HCT116 (cell line): ENCODE measurements around the gene KRTAP12-4. TPM values are rescaled to one million over a fixed set of nuclear protein-coding genes. Genes with fewer than 3 reads are reported as not detected.
"Not testable (repeated sequence)": the region's sequence is repeated elsewhere in the genome, so short reads cannot be mapped to it uniquely, and the experiment has no call there.

Experiments
- ATAC-seq: fragments of 200-7000 bp; cut with Tn5 transposase; 2 replicates; pipeline ENCODE4 v1.9.1; 2020; ENCODE audit warnings: mild to moderate bottlenecking, moderate library complexity
- BruUV-seq: library from RNA; stranded (reverse); fragments of 400-500 nt; replicated peaks from 2 replicates; lab custom pipeline; 2021; lab: Mats Ljungman, UMichigan
- CTCF ChIA-PET: fragments of 300-600 bp; sonication (Branson Sonifier 250); formaldehyde crosslinking; loops from one replicate; lab custom pipeline; 2021; ENCODE audit warnings: antibody characterized with exemption; lab: Charles Lee
- POLR2A ChIA-PET: fragments of 300-600, 350-600 bp; sonication (Branson Sonifier 250); formaldehyde crosslinking; loops from one replicate; lab custom pipeline; 2021; ENCODE audit warnings: antibody characterized with exemption; lab: Charles Lee
- RAD21 ChIA-PET, 2 experiments: fragments of 300-600 bp; sonication (Branson Sonifier 250); formaldehyde crosslinking; loops; one replicate each; lab custom pipeline; 2023; ENCODE audit warnings: low total read pairs in 2 of 2; ENCODE audit not compliant: uncharacterized antibody in 2 of 2, unreplicated experiment in 2 of 2, low non-redundant PET in 1 of 2; lab: Charles Lee
- DNase-seq: peaks from one replicate; pipeline ENCODE4 v3.0.0-alpha.2; 2010; ENCODE audit warnings: low read depth, low spot score
- H2AFZ ChIP-seq: fragments of 200-600 bp; shearing (Covaris generic), sonication (generic); 2 replicates; pipeline ENCODE4 v1.6.1; 2017; ENCODE audit warnings: low read depth, mixed run types, mixed read lengths, antibody characterized with exemption, low read length; ENCODE audit not compliant: poor library complexity, severe bottlenecking
- H3K27ac ChIP-seq: 2 replicates; pipeline ENCODE4 v1.5.1; 2012; ENCODE audit warnings: low read depth, low read length
- H3K27me3 ChIP-seq: fragments of 200-600 bp; sonication (generic); 2 replicates; pipeline ENCODE4 v1.6.1; 2016; ENCODE audit warnings: mixed run types, low read length, mixed read lengths; ENCODE audit not compliant: insufficient read depth
- H3K36me3 ChIP-seq, 2 experiments: fragments of 200-500 bp in 1 of 2; fragments of 200-600 bp in 1 of 2; sonication (Bioruptor generic) in 1 of 2; sonication (generic) in 1 of 2; 2 replicates each; pipeline versions ENCODE4 v1.5.1 to v1.6.1; 2014 to 2016; ENCODE audit warnings: low read length in 2 of 2, inconsistent platforms in 1 of 2, mixed read lengths in 1 of 2, mixed run types in 1 of 2; ENCODE audit not compliant: insufficient read depth in 2 of 2, control insufficient read depth in 1 of 2
- H3K4me1 ChIP-seq, 2 experiments: fragments of 200-600 bp in 1 of 2; sonication (generic) in 1 of 2; 2 replicates each; pipeline versions ENCODE4 v1.5.1 to v1.6.1; 2012 to 2017; ENCODE audit warnings: low read length in 2 of 2, inconsistent platforms in 1 of 2, mild to moderate bottlenecking in 1 of 2, mixed read lengths in 1 of 2, mixed run types in 1 of 2, moderate library complexity in 1 of 2; ENCODE audit not compliant: insufficient read depth in 2 of 2, control insufficient read depth in 1 of 2
- H3K4me2 ChIP-seq: fragments of 200-600 bp; sonication (generic); 2 replicates; pipeline ENCODE4 v1.6.1; 2017; ENCODE audit warnings: mixed run types, low read length, mixed read lengths
- H3K4me3 ChIP-seq, 2 experiments: fragments of 200-600 bp in 1 of 2; sonication (generic) in 1 of 2; replicated peaks in 1 of 2; 2 replicates each; pipeline ENCODE4 v1.5.1; 2011 to 2016; ENCODE audit warnings: low read length in 2 of 2, control low read depth in 1 of 2, low read depth in 1 of 2, mild to moderate bottlenecking in 1 of 2, mixed read lengths in 1 of 2, mixed run types in 1 of 2
- H3K79me2 ChIP-seq: fragments of 200-600 bp; sonication (generic); 2 replicates; pipeline ENCODE4 v1.6.1; 2017; ENCODE audit warnings: mild to moderate bottlenecking, mixed run types, low read length, moderate library complexity, mixed read lengths; ENCODE audit not compliant: insufficient read depth
- H3K9ac ChIP-seq: fragments of 200-600 bp; sonication (generic); 2 replicates; pipeline ENCODE4 v1.6.1; 2016; ENCODE audit warnings: low read length, mixed read lengths
- H3K9me2 ChIP-seq: fragments of 200-600 bp; sonication (generic), shearing (Covaris generic); 2 replicates; pipeline ENCODE4 v1.6.1; 2017; ENCODE audit warnings: mixed run types, mild to moderate bottlenecking, moderate library complexity; ENCODE audit not compliant: insufficient read depth
- H3K9me3 ChIP-seq, 2 experiments: fragments of 200-500 bp in 1 of 2; fragments of 200-600 bp in 1 of 2; sonication (Bioruptor generic) in 1 of 2; sonication (generic) in 1 of 2; 2 replicates each; pipeline ENCODE4 v1.6.1; 2014 to 2017; ENCODE audit warnings: low read length in 2 of 2, mixed read lengths in 2 of 2, inconsistent platforms in 1 of 2, low read depth in 1 of 2, mild to moderate bottlenecking in 1 of 2, mixed run types in 1 of 2, moderate library complexity in 1 of 2; ENCODE audit not compliant: control insufficient read depth in 1 of 2, insufficient read depth in 1 of 2
- H4K20me1 ChIP-seq: fragments of 200-600 bp; sonication (generic), shearing (Covaris generic); 2 replicates; pipeline ENCODE4 v1.6.1; 2017; ENCODE audit warnings: mixed run types, mild to moderate bottlenecking, moderate library complexity; ENCODE audit not compliant: insufficient read depth
- ATF3 ChIP-seq: IDR thresholded peaks from 2 replicates; pipeline ENCODE4 v1.6.1; 2012
- EGR1 ChIP-seq: IDR thresholded peaks from 2 replicates; pipeline ENCODE4 v1.6.1; 2012; ENCODE audit warnings: low read depth
- EZH2phosphoT487 ChIP-seq: fragments of 200-600 bp; IDR thresholded peaks from 2 replicates; pipeline ENCODE4 v1.6.1; 2018; ENCODE audit warnings: antibody characterized with exemption, borderline replicate concordance
- JUND ChIP-seq: IDR thresholded peaks from 2 replicates; pipeline ENCODE4 v1.6.1; 2012
- POLR2A ChIP-seq: IDR thresholded peaks from 2 replicates; pipeline ENCODE4 v1.7.0; 2011; ENCODE audit warnings: borderline replicate concordance; ENCODE audit not compliant: insufficient read depth, insufficient read length; ENCODE audit errors: extremely low read depth
- POLR2AphosphoS5 ChIP-seq: IDR thresholded peaks from 2 replicates; pipeline ENCODE4 v1.6.1; 2011; ENCODE audit warnings: mild to moderate bottlenecking, low read depth, low read length, moderate library complexity
- SIN3A ChIP-seq: IDR thresholded peaks from 2 replicates; pipeline ENCODE4 v1.6.1; 2012; ENCODE audit warnings: low read depth
- TCF7L2 ChIP-seq: IDR thresholded peaks from 2 replicates; pipeline ENCODE4 v1.7.0; 2011; ENCODE audit warnings: borderline replicate concordance, inconsistent platforms; ENCODE audit not compliant: insufficient read depth, insufficient read length; ENCODE audit errors: extremely low read depth
- ZNF274 ChIP-seq: fragments of 200-500 bp; sonication (Bioruptor generic); IDR thresholded peaks from 2 replicates; pipeline ENCODE4 v1.6.1; 2014; ENCODE audit warnings: mild to moderate bottlenecking, low read depth, low read length, inconsistent platforms
- intact Hi-C: fragments of 100-400 bp; cut with micrococcal nuclease; formaldehyde crosslinking; loops from 2 replicates; pipeline ENCODE4 v1.10.0; 2022
- total RNA-seq: library from RNA; stranded (reverse); gene quantifications from one replicate; pipeline ENCODE4 v1.2.1, GENCODE V29; 2021; ENCODE audit not compliant: unreplicated experiment

KRTAP12-4 gene
- total RNA-seq, 1 experiment from 2014 or later: not detected

- H3K4me1 ChIP-seq, H3K9me2 ChIP-seq, intact Hi-C loops, RAD21 ChIA-PET, H3K36me3 ChIP-seq, H3K79me2 ChIP-seq, BruUV-seq, H3K4me2 ChIP-seq, H3K4me3 ChIP-seq, H2AFZ ChIP-seq, CTCF ChIA-PET, DNase-seq, H3K27ac ChIP-seq, H4K20me1 ChIP-seq, POLR2A ChIA-PET, ATAC-seq, H3K27me3 ChIP-seq, H3K9ac ChIP-seq: not testable (repeated sequence)
- peaks cover 10 to 25% of the 10 kb centered on the region in 2 experiments; a peak in 3 of 4 replicates for H3K9me3 ChIP-seq
Measured at GRCh38 chr21:44627181-44627822, 27.2 kb downstream of the KRTAP12-4 start.

GRCh38 chr21:44626673-44627143, 27.8 kb downstream of the KRTAP12-4 start, which contains the start of gene KRTAP10-9:
Gene KRTAP10-9 (plus strand): TSS chr21:44627093. CDS start chr21:44627172, 79 bp downstream.
- Histone ChIP-seq H3K79me2 (no peaks in the 10 kb centered on the region), H3K4me2 (no peak within 1 kb of the TSS), H3K4me1 (no peaks in the 10 kb centered on the region), H3K36me3 (no peaks in the 10 kb centered on the region), H4K20me1 (no peaks in the 10 kb centered on the region), H2AFZ (no peak within 1 kb of the TSS), H3K4me3 (no peak within 1 kb of the TSS), H3K27ac (no peak within 1 kb of the TSS), H3K27me3 (no peaks in the 10 kb centered on the region), H3K9ac (no peak within 1 kb of the TSS), H3K9me3 (peaks cover 10 to 25% of the 10 kb centered on the region in 2 experiments; a peak in 3 of 4 replicates), H3K9me2 (no peaks in the 10 kb centered on the region)
- no peak for ATAC-seq
- no peak for DNase-seq
- POLR2A ChIA-PET: no interaction called here
- no TSS peak for BruUV-seq
- CTCF ChIA-PET: no interaction called here
- TF ChIP-seq SIN3A: no peak
- TF ChIP-seq EZH2phosphoT487: no peak
- no peak for TF ChIP-seq POLR2A
- no peak for TF ChIP-seq TCF7L2
- no peak for TF ChIP-seq JUND
- TF ChIP-seq ATF3: no peak
- TF ChIP-seq ZNF274: no peak
- TF ChIP-seq EGR1: no peak
- no peak for TF ChIP-seq POLR2AphosphoS5
- RAD21 ChIA-PET: no interaction called here
- intact Hi-C loops: no loop called here
